HG02870 (cell line): ENCODE data around the gene WDR48.
"Not testable (repeated sequence)": the region's sequence is repeated elsewhere in the genome, so short reads cannot be mapped to it uniquely, and the experiment has no call there.

ENCODE experiments used
- ATAC-seq: cut with Tn5 transposase; IDR thresholded peaks from one replicate; pipeline ENCODE4 v1.9.1; 2021; ENCODE audit warnings: mild to moderate bottlenecking, moderate library complexity; ENCODE audit not compliant: unreplicated experiment

Gene WDR48

DNA sequence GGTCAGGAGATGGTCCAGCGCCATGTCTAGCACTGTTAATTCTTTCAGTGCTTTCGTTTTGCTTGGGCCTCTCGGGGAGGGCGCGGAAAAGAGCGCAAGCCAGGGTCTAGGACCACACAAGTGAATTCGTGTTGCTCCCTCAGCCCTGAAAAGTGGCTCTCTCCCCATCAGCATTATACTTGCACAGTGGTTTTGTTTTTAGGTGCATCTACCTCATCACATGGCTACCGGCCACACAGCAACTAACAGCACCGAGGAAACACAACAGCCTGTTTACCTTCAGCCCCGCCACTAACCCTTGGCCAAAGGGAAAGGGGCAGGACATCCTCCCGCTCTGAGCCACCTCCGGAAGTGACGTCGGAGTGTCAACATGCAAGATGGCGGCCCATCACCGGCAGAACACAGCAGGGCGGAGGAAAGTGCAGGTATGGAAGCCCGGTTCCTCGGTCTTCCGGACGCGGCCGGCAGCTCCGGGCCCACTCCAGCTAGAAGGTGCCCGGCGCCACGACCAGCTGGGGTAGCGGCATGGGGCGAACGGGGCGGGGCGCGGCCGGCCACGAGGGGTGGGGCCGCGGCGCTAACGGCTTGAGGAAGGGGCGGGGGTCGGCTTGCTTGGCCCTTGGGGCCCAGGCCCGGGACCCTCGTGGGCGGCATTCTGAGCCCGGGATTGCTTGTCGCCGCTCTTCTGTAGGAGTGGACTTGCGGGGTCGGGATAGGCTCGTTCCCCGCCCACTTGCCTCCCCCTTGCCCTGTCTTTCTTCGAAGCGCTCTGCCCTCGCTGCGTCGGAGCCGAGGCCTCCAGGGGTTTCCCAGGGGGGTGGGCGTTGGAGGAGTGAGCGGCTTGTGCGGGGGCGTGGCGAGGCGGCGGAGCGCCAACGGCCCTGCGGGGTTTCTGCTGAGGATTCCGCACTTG, at the start of gene WDR48, which contains the start of gene SCN11A:
Gene WDR48 (plus strand): TSS at position 368 of the 913 bp plus-strand sequence. CDS start 10 bp downstream, at position 378.
Gene SCN11A (minus strand): TSS at position 296 of the 913 bp plus-strand sequence. CDS start 101,582 bp downstream, outside the sequence.
- peak; percentile 97 for ATAC-seq

- no peak for ATAC-seq
Measured at GRCh38 chr3:39005295-39005694, 46.5 kb upstream of the WDR48 start.

DNA sequence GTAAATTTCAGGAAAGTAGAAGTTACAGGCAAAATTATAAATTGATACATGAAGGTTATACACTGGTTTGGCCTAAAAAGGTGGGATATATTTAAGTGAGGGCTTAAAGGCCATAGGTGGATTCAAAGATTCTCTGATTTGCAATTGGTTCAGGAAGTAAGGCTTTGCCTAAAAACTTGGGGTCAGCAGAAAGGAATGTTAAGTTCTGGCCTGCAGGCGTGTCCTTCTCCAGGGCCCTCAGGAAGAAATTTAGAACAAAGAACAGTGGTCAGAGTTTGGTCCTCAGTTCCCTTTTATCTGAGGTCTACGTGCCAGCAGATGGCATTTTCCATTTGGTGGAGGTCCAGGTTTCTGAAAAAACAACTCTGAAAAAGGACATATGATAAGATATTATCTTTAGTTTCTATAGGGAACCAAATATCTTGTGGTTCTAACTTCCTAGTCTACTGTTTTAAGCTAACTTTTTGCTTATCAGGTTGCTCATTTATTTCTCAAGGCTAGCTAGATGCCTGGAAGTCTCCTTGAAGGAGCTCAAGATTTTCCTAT, 40.6 kb upstream of the WDR48 start:
- no peak for ATAC-seq

GRCh38 chr3:39013289-39013688, 38.5 kb upstream of the WDR48 start:
- ATAC-seq: no peak

DNA sequence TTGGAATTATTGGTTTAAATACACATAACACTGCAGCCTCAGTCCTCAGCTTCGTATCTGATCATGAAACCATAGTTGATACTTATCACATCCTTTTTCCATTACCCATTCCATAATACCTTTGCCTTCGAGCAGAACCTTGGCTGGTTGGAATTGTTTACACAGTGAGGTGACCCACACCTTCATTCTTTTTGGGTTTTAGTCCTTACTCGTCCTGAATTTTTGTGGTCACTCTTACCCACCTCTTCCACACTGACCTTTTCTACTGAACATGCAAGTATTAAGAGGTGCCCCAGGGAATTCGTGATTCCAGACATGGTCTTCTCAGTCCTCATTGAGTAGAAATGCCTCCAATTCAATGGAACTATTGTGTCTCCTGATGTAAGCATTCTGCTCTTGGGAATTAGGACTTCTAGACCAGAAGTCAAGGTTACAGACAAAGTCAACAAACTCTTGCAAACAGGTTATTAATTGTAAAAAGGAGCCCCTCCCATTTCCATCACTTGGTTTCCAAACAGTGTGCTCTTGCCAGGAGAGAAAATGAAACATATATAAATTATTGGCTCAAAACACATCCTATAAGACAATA, 37.8 kb upstream of the WDR48 start:
- no peak for ATAC-seq

GRCh38 chr3:39015418-39015817, 36.4 kb upstream of the WDR48 start:
- no peak for ATAC-seq

GRCh38 chr3:39019299-39019698, 32.5 kb upstream of the WDR48 start:
- no peak for ATAC-seq

DNA sequence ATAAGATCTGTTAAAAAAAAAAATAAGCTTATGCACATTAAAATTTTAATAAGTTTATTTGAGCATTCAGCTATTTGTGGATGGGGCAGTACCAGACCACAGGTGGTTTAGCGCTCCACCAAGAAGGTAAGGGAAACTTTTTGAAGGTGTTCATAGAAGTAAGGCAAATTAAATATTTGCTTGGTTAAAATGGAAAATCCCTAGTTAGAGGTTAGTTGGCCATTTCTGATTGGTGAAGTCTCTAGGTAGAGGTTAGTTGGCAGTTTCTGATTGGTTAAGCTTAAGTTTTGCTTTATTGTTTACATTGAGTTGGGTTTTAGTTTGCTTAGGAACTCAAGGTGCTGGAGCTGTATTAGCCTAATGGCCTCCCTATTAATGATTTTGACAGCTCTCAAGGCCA, 30.8 kb upstream of the WDR48 start:
- no peak for ATAC-seq

DNA sequence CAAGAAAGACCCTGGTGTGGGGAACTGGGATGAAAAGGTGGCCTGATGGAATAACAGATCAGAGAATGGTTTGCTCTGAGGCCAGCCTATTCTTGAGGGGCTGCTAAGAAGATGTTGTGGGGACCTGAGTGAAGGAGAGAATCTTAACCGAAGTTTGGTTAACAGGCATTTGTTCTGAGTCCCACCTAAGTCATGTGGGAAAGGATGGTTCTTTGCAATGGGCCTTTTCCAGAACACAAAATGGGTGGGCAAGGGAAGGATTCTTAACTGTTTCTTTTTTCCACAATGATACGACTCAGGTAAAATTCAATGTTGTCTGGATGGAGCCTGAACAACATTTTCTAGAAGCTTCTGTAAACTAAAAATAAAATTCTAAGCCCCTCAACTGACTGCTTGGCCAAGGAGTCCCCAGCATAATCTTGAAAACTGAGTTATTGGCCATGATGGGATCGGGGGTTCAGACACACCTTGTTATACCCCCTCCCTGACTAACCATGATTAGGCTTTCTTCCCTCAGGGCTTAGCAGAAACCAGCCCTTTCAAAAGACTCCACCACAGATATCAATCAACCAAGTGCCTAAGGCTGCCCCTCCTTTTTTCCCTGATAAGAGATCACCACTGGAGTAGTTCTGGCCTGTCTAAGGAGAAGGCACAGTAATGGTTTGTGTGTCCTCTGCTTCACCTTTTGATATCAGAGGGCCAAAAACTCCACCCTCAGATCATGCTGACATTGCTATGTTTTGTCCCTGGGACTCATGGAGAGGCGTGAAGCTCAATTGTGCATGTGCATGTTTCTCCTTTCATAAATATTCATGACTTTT, 30.1 kb upstream of the WDR48 start:
- no peak for ATAC-seq

GRCh38 chr3:39022286-39022630, 29.6 kb upstream of the WDR48 start:
- no peak for ATAC-seq

- ATAC-seq: no peak
Measured at GRCh38 chr3:39024497-39024896, 27.3 kb upstream of the WDR48 start.

DNA sequence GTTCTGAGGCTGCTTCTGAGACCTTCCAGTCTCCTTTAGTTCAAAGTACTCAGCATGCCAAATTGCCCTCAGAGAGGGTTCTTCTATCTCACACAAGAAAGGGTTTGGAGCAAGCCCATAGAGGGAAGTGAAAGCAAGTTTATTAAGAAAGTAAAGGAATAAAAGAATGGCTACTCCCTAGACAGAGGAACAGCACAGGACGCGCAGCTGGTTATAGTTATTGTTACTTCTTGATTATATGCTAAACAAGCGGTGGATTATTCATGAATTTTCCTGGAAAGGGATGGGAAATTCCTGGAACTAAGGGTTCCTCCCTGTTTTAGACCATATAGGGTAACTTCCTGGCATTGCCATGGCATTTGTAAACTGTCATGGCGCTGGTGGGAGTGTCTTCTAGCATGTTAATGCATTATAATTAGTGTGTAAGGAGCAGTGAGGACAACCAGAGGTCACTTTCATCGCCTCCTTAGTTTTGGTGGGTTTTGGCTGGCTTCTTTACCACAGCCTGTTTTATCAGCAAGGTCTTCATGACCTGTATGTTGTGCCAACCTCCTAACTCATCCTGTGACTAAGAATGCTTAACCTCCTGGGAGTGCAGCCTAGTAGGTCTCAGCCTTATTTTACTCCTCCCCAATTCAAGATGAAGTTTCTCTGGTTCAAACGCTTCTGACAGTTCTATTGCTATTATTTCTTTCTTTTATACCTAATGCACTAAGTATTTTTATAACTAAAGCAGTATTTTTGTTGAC, 26.4 kb upstream of the WDR48 start:
- no peak for ATAC-seq

DNA sequence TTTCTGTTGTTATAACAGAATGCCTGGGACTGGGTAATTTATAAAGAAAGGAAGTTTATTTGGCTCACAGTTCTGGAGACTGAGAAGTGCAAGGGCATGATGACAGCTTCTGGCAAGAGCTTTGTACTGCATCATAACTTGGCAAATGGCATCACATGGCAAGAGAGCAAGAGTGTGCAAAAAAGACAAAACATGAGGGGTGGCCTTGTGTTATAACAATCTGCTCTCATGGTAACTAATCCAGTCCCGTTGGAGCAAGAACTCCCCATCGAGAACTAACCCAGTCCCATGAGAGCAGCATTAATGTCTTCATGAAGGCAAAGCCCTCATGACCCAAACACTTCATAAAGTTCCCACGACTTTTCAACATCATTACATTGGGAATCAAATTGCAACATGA, 23.3 kb upstream of the WDR48 start:
- ATAC-seq: no peak

DNA sequence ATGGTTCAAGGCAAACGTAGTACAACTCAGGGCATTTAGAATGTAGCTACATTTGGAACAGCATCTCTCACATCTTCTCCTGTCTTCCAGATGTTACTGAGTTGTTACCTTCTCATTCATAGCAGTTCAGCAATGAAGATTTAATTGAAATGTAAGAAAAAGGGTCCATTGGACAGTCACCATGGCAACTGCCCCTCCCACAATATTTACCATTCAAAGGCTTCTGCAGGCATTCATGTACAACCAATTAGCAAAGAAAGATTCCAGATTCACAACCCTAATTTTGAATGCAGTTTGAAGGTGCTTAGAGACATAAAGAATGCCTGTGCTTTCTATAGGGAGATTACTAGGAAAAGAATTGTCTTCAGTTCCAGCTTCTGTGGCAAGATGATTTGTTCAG, 22.3 kb upstream of the WDR48 start:
- no peak for ATAC-seq

GRCh38 chr3:39038165-39038564, 13.7 kb upstream of the WDR48 start:
- no peak for ATAC-seq

- ATAC-seq: no peak
Measured at GRCh38 chr3:39050029-39050428, 1.8 kb upstream of the WDR48 start.

GRCh38 chr3:39052583-39052982, 767 bp downstream of the WDR48 start:
- ATAC-seq: no peak

DNA sequence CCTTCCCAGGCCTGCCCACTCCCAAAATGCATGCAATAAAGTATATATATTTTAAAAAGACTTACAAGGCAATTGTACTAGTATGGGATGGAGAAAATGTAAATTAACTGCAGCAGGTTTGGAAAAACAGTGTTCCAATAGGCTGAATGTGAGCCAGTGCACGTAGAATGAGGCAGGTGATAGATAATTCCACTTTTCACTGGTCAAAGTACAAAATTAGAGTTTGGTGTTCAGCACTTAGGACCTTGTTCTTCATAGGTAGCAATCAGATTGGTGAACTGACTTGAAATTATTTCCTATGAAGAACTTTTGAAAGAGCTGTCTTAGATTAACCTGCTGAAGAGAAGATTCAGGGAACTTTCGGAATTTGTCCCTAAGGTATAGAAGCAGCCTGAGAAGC, 1.9 kb downstream of the WDR48 start:
- ATAC-seq: no peak

- ATAC-seq: no peak
Measured at GRCh38 chr3:39056151-39056550, 4.3 kb downstream of the WDR48 start.

DNA sequence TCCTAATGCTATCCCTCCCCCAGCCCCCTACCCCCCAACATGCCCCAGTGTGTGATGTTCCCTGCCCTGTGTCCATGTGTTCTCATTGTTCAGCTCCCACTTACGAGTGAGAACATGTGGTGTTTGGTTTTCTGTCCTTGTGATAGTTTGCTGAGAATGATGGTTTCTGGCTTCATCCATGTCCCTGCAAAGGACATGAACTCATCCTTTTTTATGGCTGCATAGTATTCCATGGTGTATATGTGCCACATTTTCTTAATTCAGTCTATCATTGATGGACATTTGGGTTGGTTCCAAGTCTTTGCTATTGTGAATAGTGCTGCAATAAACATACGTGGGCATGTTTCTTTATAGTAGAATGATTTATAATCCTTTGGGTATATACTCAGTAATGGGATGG, 9.4 kb downstream of the WDR48 start:
- ATAC-seq: not testable (repeated sequence)
